Neural cell (in vitro differentiated cells): Measurements from ENCODE around the gene RPUSD3.

ENCODE experiments used
- CTCF ChIP-seq: fragments of 450-650 bp; IDR thresholded peaks from 2 replicates; pipeline ENCODE4 v1.5.1; 2014; ENCODE audit warnings: antibody characterized with exemption, mild to moderate bottlenecking, moderate library complexity; ENCODE audit not compliant: poor library complexity, severe bottlenecking
- POLR2AphosphoS5 ChIP-seq: IDR thresholded peaks from 2 replicates; pipeline ENCODE4 v1.6.1; 2012
- RAD21 ChIP-seq: fragments of 450-650 bp; conservative IDR thresholded peaks from 2 replicates; pipeline ENCODE4 v1.6.1; 2014; ENCODE audit warnings: antibody characterized with exemption, mild to moderate bottlenecking, moderate library complexity
- REST ChIP-seq: IDR thresholded peaks from 2 replicates; pipeline ENCODE4 v1.6.1; 2012; ENCODE audit warnings: borderline replicate concordance

DNA sequence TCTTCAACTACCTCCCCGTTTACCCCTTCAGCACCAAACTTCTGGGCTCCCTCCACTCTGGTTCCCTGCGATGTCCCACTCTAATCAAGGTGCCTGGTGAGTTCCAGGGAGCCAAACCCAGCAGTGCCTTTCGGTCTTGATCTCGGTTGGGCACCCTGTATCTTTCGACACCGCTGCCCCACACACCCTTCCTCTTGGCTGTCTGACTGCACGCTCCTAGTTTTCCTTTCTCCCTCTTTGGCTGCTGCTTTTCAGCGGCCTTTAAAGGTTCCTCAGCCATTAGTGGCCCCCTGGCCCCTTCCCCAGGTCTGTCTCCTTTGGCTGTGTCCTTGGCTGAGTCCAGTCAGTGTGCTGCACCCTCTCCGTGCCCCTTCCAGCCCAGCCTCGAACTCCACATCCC is 33.0 kb downstream of the RPUSD3 start:
- no peak for TF ChIP-seq CTCF
- TF ChIP-seq RAD21, result no peak
- no peak for TF ChIP-seq POLR2AphosphoS5
- no peak for TF ChIP-seq REST
